Coronary artery (tissue), 2 donors: Measurements from ENCODE around the gene STPG4.
"Not testable (repeated sequence)": the region's sequence is repeated elsewhere in the genome, so short reads cannot be mapped to it uniquely, and the experiment has no call there.

ENCODE experiments used
- DNase-seq: peaks from one replicate; pipeline ENCODE4 v3.0.0-alpha.2; 2017; ENCODE audit warnings: low spot score
- H3K27ac ChIP-seq, 2 donors: fragments of 200-600 bp; sonication (generic); one replicate each; pipeline ENCODE4 v1.5.1; 2016 to 2019
- H3K4me3 ChIP-seq: fragments of 200-600 bp; sonication (generic); 2 replicates; pipeline ENCODE4 v1.5.1; 2016; ENCODE audit warnings: mild to moderate bottlenecking, moderate library complexity
- TF ChIP-seq, protein P1 (sequence below): fragments of 200-600 bp; sonication (generic); IDR thresholded peaks from one replicate; pipeline ENCODE4 v1.5.1; 2019; ENCODE audit warnings: antibody characterized with exemption

The STPG4 gene

GRCh38 chr2:47129191-47129706, 25.9 kb downstream of the STPG4 start:
- no peak for DNase-seq
- H3K4me3 ChIP-seq, result no peak overlapping the region
- TF ChIP-seq, protein P1, sequence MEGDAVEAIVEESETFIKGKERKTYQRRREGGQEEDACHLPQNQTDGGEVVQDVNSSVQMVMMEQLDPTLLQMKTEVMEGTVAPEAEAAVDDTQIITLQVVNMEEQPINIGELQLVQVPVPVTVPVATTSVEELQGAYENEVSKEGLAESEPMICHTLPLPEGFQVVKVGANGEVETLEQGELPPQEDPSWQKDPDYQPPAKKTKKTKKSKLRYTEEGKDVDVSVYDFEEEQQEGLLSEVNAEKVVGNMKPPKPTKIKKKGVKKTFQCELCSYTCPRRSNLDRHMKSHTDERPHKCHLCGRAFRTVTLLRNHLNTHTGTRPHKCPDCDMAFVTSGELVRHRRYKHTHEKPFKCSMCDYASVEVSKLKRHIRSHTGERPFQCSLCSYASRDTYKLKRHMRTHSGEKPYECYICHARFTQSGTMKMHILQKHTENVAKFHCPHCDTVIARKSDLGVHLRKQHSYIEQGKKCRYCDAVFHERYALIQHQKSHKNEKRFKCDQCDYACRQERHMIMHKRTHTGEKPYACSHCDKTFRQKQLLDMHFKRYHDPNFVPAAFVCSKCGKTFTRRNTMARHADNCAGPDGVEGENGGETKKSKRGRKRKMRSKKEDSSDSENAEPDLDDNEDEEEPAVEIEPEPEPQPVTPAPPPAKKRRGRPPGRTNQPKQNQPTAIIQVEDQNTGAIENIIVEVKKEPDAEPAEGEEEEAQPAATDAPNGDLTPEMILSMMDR, result no peak
- H3K27ac ChIP-seq, result no peak overlapping the region

DNA sequence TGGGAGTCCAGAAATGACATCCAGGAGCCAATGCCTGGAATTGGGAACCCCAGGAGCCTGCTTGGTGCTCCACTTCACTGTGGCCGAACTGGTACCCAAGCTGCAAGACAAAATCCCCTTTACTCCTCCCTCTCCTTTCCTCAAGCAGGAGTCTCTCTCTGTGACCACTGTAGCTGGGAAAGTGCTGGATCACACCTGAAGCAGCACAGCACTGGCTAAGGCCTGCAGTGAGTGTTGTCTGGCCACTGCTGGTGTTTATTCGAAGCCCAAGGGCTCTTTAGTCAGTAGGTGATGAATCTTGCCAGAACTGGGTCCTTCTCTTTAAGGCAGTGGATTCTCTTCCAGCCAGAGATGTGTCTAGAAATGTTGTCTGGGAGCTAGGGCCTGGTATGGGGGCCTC, 26.4 kb downstream of the STPG4 start:
- TF ChIP-seq, protein P1, result no peak
- no peak overlapping the region for H3K27ac ChIP-seq
- no peak for DNase-seq
- no peak overlapping the region for H3K4me3 ChIP-seq

- Histone ChIP-seq H3K4me3 (no peak overlapping the region), H3K27ac (no peak overlapping the region)
- no peak for DNase-seq
- TF ChIP-seq, protein P1, result no peak
Measured at GRCh38 chr2:47127862-47128543, 27.1 kb downstream of the STPG4 start.

GRCh38 chr2:47126783-47127182, 28.3 kb downstream of the STPG4 start:
- TF ChIP-seq, protein P1, result no peak
- DNase-seq, result no peak
- Histone ChIP-seq H3K4me3 (no peak overlapping the region), H3K27ac (no peak overlapping the region)

- H3K27ac ChIP-seq, H3K4me3 ChIP-seq, DNase-seq: not testable (repeated sequence)
Measured at GRCh38 chr2:47124740-47125139, 30.4 kb downstream of the STPG4 start.

GRCh38 chr2:47120424-47120823, 34.7 kb downstream of the STPG4 start:
- not testable (repeated sequence) for DNase-seq

GRCh38 chr2:47119001-47119400, 36.1 kb downstream of the STPG4 start:
- H3K27ac ChIP-seq, result no peak overlapping the region
- TF ChIP-seq, protein P1, result no peak
- DNase-seq, result no peak
- H3K4me3 ChIP-seq, result no peak overlapping the region

More at GRCh38 chr2:47120424-47120823, 34.7 kb downstream of the STPG4 start:
- H3K4me3 ChIP-seq, H3K27ac ChIP-seq: not testable (repeated sequence)

DNA sequence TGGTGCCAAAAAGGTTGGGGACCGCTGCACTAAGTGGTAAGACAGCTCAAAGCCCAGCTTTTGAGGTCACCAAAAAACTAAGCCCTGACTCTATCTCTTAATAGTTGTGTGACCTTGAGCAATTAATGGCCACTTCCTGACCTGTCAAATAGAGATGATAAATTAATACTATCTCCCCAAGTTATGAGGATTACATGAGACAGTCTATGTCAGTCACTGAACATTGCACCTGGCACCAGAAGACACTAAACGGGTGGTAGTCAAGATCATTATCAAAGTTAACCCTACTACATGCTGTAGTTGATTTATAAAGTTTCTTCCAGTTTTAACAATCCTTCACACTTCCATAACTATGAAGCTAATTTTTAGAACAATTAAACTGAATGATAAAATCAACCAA, 36.5 kb downstream of the STPG4 start:
- Histone ChIP-seq H3K4me3 (no peak overlapping the region), H3K27ac (no peak overlapping the region)
- TF ChIP-seq, protein P1, result no peak
- DNase-seq, result no peak
